ENCODE data around the gene TH. TPM values are rescaled to one million over a fixed set of nuclear protein-coding genes. Genes with fewer than 3 reads are reported as not detected.

TH gene
- total RNA-seq, 2 donors from 2014 or later: not detected

- DNase-seq (ENCODE audit: low spot score): peak; percentile 83
- no peak overlapping the region for H3K4me3 ChIP-seq
- H3K36me3 ChIP-seq: no peaks in the 10 kb centered on the region
- no peak overlapping the region for H3K27ac ChIP-seq
- no peaks in the 10 kb centered on the region for H3K9me3 ChIP-seq
- TF ChIP-seq CTCF (IDR thresholded peaks at IDR 0.05): peak; percentile 75 to 87
- H3K4me1 ChIP-seq: peaks cover 0 to 10% of the 10 kb centered on the region in 2 donors
- no peaks in the 10 kb centered on the region for H3K27me3 ChIP-seq
These were observed 19.9 kb downstream of the TH start for GRCh38 chr11:2151500-2152257.

- peaks cover 0 to 10% of the 10 kb centered on the region in 2 donors for H3K4me1 ChIP-seq
- no peak overlapping the region for H3K4me3 ChIP-seq
- H3K9me3 ChIP-seq: no peaks in the 10 kb centered on the region
- peak in 1 of 2 donors; percentile 71 for TF ChIP-seq CTCF (IDR thresholded peaks at IDR 0.05)
- H3K27ac ChIP-seq: no peak overlapping the region
- H3K36me3 ChIP-seq: no peaks in the 10 kb centered on the region
- no peak for DNase-seq (ENCODE audit: low spot score)
- peaks cover 5 to 6% of the 10 kb centered on the region in 2 donors for H3K27me3 ChIP-seq
These were observed 21.5 kb downstream of the TH start for GRCh38 chr11:2149864-2150847.

- Histone ChIP-seq H3K27ac (no peak overlapping the region), H3K4me1 (peaks cover 0 to 12% of the 10 kb centered on the region in 2 donors), H3K9me3 (no peaks in the 10 kb centered on the region), H3K36me3 (no peaks in the 10 kb centered on the region), H3K4me3 (no peak overlapping the region), H3K27me3 (peaks cover 12% of the 10 kb centered on the region in 2 donors)
- no peak for TF ChIP-seq CTCF (IDR thresholded peaks at IDR 0.05)
- no peak for DNase-seq (ENCODE audit: low spot score)
These were observed 22.2 kb downstream of the TH start for GRCh38 chr11:2149460-2149859.

- no peak overlapping the region for H3K27ac ChIP-seq
- no peaks in the 10 kb centered on the region for H3K36me3 ChIP-seq
- no peak for TF ChIP-seq CTCF (IDR thresholded peaks at IDR 0.05)
- no peak overlapping the region for H3K4me3 ChIP-seq
- H3K4me1 ChIP-seq: peaks cover 0 to 21% of the 10 kb centered on the region in 2 donors
- peaks cover 12 to 20% of the 10 kb centered on the region in 2 donors for H3K27me3 ChIP-seq
- no peaks in the 10 kb centered on the region for H3K9me3 ChIP-seq
- DNase-seq (ENCODE audit: low spot score): no peak
These were observed 23.0 kb downstream of the TH start for GRCh38 chr11:2148595-2148994.

GRCh38 chr11:2147391-2147790 is 24.2 kb downstream of the TH start:
- Histone ChIP-seq H3K4me3 (no peak overlapping the region), H3K27ac (no peak overlapping the region), H3K36me3 (no peaks in the 10 kb centered on the region), H3K27me3 (peaks cover 12 to 32% of the 10 kb centered on the region in 2 donors), H3K4me1 (peaks cover 0 to 21% of the 10 kb centered on the region in 2 donors), H3K9me3 (no peaks in the 10 kb centered on the region)
- DNase-seq (ENCODE audit: low spot score): no peak
- TF ChIP-seq CTCF (IDR thresholded peaks at IDR 0.05): no peak

Data from right atrium auricular region (tissue), 2 donors.